SU-DHL-6 (cell line): ENCODE measurements around the gene PITPNM3.

Experiments used
- H2AFZ ChIP-seq: fragments of 200-600 bp; sonication (generic); 2 replicates; pipeline ENCODE4 v1.6.1; 2014; ENCODE audit warnings: low read depth, mild to moderate bottlenecking, moderate library complexity, mixed read lengths, antibody characterized with exemption, low read length; ENCODE audit not compliant: severe bottlenecking
- H3F3A ChIP-seq: fragments of 200-600 bp; shearing (Covaris generic); 2 replicates; pipeline ENCODE4 v1.6.0; 2016; ENCODE audit warnings: antibody characterized with exemption, mild to moderate bottlenecking; ENCODE audit not compliant: insufficient read depth
- H3K27ac ChIP-seq: fragments of 200-600 bp; sonication (generic); 2 replicates; pipeline ENCODE4 v1.5.1; 2016; ENCODE audit warnings: low read depth, mild to moderate bottlenecking, low read length, moderate library complexity, mixed read lengths
- H3K27me3 ChIP-seq: fragments of 200-600 bp; sonication (generic), shearing (Covaris generic); 2 replicates; pipeline ENCODE4 v1.6.0; 2014; ENCODE audit warnings: mild to moderate bottlenecking, low read length
- H3K36me3 ChIP-seq: fragments of 200-600 bp; sonication (generic); 2 replicates; pipeline ENCODE4 v1.6.1; 2014; ENCODE audit warnings: mild to moderate bottlenecking, low read length, mixed read lengths
- H3K4me2 ChIP-seq: fragments of 300-600, 200-600 bp; shearing (Covaris generic), sonication (generic); 2 replicates; pipeline ENCODE4 v1.6.0; 2014; ENCODE audit warnings: low read length, low read depth, mild to moderate bottlenecking; ENCODE audit not compliant: poor library complexity, severe bottlenecking
- H3K4me3 ChIP-seq: fragments of 200-600 bp; sonication (generic); 2 replicates; pipeline ENCODE4 v1.5.1; 2014; ENCODE audit warnings: antibody characterized with exemption, low read length, mild to moderate bottlenecking, mixed read lengths; ENCODE audit not compliant: insufficient read depth, poor library complexity, severe bottlenecking
- H3K79me2 ChIP-seq: fragments of 200-600 bp; sonication (generic); 2 replicates; pipeline ENCODE4 v1.6.1; 2014; ENCODE audit warnings: mild to moderate bottlenecking, low read length, moderate library complexity; ENCODE audit not compliant: insufficient read depth
- H3K9ac ChIP-seq: fragments of 200-600 bp; sonication (generic); 2 replicates; pipeline ENCODE4 v1.7.0; 2014; ENCODE audit warnings: mild to moderate bottlenecking, low read length
- H3K9me2 ChIP-seq: fragments of 200-600 bp; sonication (generic); replicated peaks from 2 replicates; pipeline ENCODE4 v1.6.1; 2014; ENCODE audit warnings: low read length; ENCODE audit not compliant: insufficient read depth
- H3K9me3 ChIP-seq: fragments of 200-600 bp; sonication (generic); 2 replicates; pipeline ENCODE4 v1.6.1; 2014; ENCODE audit warnings: low read length, mixed read lengths; ENCODE audit not compliant: insufficient read depth
- H4K20me1 ChIP-seq: fragments of 200-600 bp; sonication (generic); 2 replicates; pipeline ENCODE4 v1.6.1; 2014; ENCODE audit warnings: low read depth, mild to moderate bottlenecking, antibody characterized with exemption, low read length, moderate library complexity, mixed read lengths
- CTCF ChIP-seq: fragments of 200-600 bp; sonication (generic); IDR thresholded peaks from one replicate; pipeline ENCODE4 v1.5.1; 2017; ENCODE audit warnings: antibody characterized with exemption, mild to moderate bottlenecking, low read length, moderate library complexity; ENCODE audit not compliant: insufficient read depth, poor library complexity, severe bottlenecking
- EZH2phosphoT487 ChIP-seq: fragments of 200-600 bp; sonication (generic), shearing (Covaris generic); conservative IDR thresholded peaks from 2 replicates; pipeline ENCODE4 v1.6.1; 2018; ENCODE audit warnings: mild to moderate bottlenecking, antibody characterized with exemption, low read length, moderate library complexity, mixed read lengths

The PITPNM3 gene

DNA sequence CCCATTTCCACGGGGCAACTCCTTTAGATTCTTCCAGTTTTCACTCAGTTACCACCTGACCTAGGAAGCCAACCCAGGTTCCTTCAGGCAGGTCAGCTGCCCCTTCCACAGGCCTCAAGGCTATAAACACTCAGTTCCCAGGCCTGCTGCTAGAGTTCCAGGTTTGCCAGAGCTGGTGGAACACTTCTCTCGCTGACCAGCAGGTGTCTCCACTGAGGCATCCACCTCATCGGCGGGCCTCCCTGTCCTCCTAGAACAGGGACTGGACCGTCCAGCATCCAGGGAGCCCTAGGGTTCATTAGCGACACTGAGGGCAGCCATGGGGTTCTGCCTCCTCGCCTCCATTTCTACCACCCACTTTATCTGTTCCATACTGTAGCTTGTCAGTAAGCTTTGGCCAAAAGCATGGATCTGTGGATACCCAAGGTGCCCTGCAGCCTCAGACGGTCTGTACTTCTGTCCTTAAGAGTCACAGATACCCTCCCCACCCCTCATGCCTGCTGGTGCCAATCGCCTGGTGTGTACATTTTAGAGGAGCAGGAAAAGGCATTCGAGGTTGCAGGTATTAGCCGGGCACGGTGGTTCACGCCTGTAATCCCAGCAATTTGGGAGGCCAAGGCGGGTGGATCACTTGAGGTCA, 83.1 kb downstream of the PITPNM3 start:
- H3K9me3 ChIP-seq, result no peaks in the 10 kb centered on the region
- H3K79me2 ChIP-seq, result no peaks in the 10 kb centered on the region
- H3K27ac ChIP-seq, result no peak overlapping the region
- TF ChIP-seq EZH2phosphoT487 (no peak), CTCF (peak; percentile 83)
- no peaks in the 10 kb centered on the region for H3K27me3 ChIP-seq
- no peak overlapping the region for H3K4me3 ChIP-seq
- no peaks in the 10 kb centered on the region for H3F3A ChIP-seq
- H4K20me1 ChIP-seq, result no peaks in the 10 kb centered on the region
- no peak overlapping the region for H2AFZ ChIP-seq
- H3K4me2 ChIP-seq, result no peak overlapping the region
- H3K36me3 ChIP-seq, result no peaks in the 10 kb centered on the region
- H3K9me2 ChIP-seq, result no peaks in the 10 kb centered on the region
- no peak overlapping the region for H3K9ac ChIP-seq

GRCh38 chr17:6472517-6472916, 83.8 kb downstream of the PITPNM3 start:
- Histone ChIP-seq H3K36me3 (no peaks in the 10 kb centered on the region), H3K9ac (no peak overlapping the region), H3K27ac (no peak overlapping the region), H3K4me3 (no peak overlapping the region), H2AFZ (no peak overlapping the region), H3K79me2 (no peaks in the 10 kb centered on the region), H3K9me2 (no peaks in the 10 kb centered on the region), H3K9me3 (no peaks in the 10 kb centered on the region), H3F3A (no peaks in the 10 kb centered on the region), H3K4me2 (no peak overlapping the region), H4K20me1 (no peaks in the 10 kb centered on the region), H3K27me3 (no peaks in the 10 kb centered on the region)
- no peak for TF ChIP-seq CTCF
- TF ChIP-seq EZH2phosphoT487, result no peak

DNA sequence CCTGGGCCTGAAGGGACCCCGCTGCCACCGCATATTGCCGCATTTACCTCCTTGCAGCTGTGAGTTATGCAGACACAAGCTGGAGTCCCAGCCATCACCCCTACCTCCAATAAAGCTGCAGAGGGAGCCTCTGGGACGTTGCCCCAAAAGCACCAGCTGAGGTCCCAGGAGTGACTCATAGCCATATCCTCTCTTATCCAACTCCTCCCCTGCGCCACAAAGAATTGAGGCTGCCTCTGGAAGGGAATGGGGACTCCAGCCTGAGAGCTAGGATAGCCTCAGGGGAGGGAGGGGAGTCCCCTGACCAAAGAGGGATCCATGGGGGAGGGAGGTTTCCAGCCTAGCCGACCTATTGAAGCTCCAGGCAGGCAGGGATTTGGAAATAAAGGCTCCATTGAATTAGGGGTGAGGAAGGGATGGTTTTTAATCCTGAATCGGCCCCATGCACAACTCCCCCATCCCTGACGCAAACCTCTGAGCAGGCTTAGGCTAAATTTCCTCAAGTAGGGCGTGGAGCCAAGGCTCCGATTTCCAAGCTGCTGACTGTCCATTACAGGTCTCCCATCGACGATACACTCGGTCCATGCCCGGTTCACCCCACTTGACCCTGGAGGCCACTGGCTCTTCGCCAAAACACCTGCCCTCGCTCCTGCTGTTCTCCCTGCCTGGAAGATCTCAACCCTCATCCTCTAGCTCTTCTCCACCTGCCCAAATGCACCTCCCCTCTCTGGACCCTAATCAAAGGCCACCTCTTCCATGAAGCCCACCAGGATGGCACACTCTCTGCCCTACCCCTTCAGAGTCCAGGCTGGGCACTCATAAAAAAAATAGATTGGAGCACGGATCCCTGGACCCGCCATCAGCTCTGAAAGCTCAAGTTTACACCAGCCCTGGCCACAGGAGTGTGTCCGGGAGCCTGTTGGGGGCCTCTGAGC, 84.6 kb downstream of the PITPNM3 start:
- Histone ChIP-seq H3F3A (no peaks in the 10 kb centered on the region), H3K4me2 (no peak overlapping the region), H3K9me2 (no peaks in the 10 kb centered on the region), H2AFZ (no peak overlapping the region), H4K20me1 (no peaks in the 10 kb centered on the region), H3K9me3 (no peaks in the 10 kb centered on the region), H3K27ac (no peak overlapping the region), H3K79me2 (no peaks in the 10 kb centered on the region), H3K4me3 (no peak overlapping the region), H3K9ac (no peak overlapping the region), H3K27me3 (no peaks in the 10 kb centered on the region), H3K36me3 (no peaks in the 10 kb centered on the region)
- TF ChIP-seq CTCF (no peak), EZH2phosphoT487 (no peak)
